Liver (tissue), 9 donors: ENCODE measurements around the gene PLA2G3. TPM values are rescaled to one million over a fixed set of nuclear protein-coding genes. Genes with fewer than 3 reads are reported as not detected.

Source experiments
- DNase-seq: peaks from one replicate; pipeline ENCODE4 v3.0.0-alpha.2; 2017; ENCODE audit warnings: low spot score
- H3K27ac ChIP-seq, 2 donors: one replicate each; pipeline ENCODE4 v1.7.0; 2013; ENCODE audit warnings: inconsistent platforms in 2 of 2, low read length in 2 of 2, control low read depth in 1 of 2, low read depth in 1 of 2, mild to moderate bottlenecking in 1 of 2
- H3K27me3 ChIP-seq, 4 donors: one replicate each; pipeline versions ENCODE4 v1.6.1 to v1.7.0; 2013; ENCODE audit warnings: low read length in 3 of 4, inconsistent platforms in 1 of 4, mild to moderate bottlenecking in 1 of 4, moderate library complexity in 1 of 4; ENCODE audit not compliant: control insufficient read depth in 4 of 4, insufficient read depth in 4 of 4
- H3K36me3 ChIP-seq, 4 donors: one replicate each; pipeline versions ENCODE4 v1.6.1 to v1.7.0; 2013; ENCODE audit warnings: low read length in 3 of 4, mild to moderate bottlenecking in 3 of 4, low read depth in 1 of 4, moderate library complexity in 1 of 4; ENCODE audit not compliant: control insufficient read depth in 4 of 4, insufficient read depth in 3 of 4
- H3K4me1 ChIP-seq, 4 donors: one replicate each; pipeline versions ENCODE4 v1.6.1 to v1.7.0; 2013; ENCODE audit warnings: low read length in 3 of 4, mild to moderate bottlenecking in 3 of 4, moderate library complexity in 1 of 4; ENCODE audit not compliant: control insufficient read depth in 4 of 4, insufficient read depth in 4 of 4
- H3K4me3 ChIP-seq, 3 donors: one replicate each; pipeline versions ENCODE4 v1.6.1 to v1.7.0; 2013; ENCODE audit warnings: low read length in 3 of 3, control low read depth in 1 of 3, low read depth in 1 of 3, mild to moderate bottlenecking in 1 of 3
- H3K9ac ChIP-seq, 2 donors: one replicate each; pipeline ENCODE4 v1.7.0; 2013; ENCODE audit warnings: low read length in 2 of 2, mild to moderate bottlenecking in 2 of 2, moderate library complexity in 2 of 2, control low read depth in 1 of 2, low read depth in 1 of 2
- H3K9me3 ChIP-seq, 4 donors: one replicate each; pipeline versions ENCODE4 v1.6.1 to v1.7.0; 2013; ENCODE audit warnings: low read length in 3 of 4; ENCODE audit not compliant: control insufficient read depth in 4 of 4
- EGR1 ChIP-seq, 2 donors: IDR thresholded peaks; 2 replicates each; pipeline ENCODE4 v1.6.1; 2016 to 2018; ENCODE audit warnings: antibody characterized with exemption in 2 of 2, low read depth in 2 of 2
- FOXA1 ChIP-seq: IDR thresholded peaks from 2 replicates; pipeline ENCODE4 v1.6.1; 2016; ENCODE audit warnings: antibody characterized with exemption
- FOXA2 ChIP-seq: IDR thresholded peaks from 2 replicates; pipeline ENCODE4 v1.6.1; 2016; ENCODE audit warnings: antibody characterized with exemption
- HNF4A ChIP-seq, 2 donors: conservative IDR thresholded peaks; 2 replicates each; pipeline ENCODE4 v1.6.1; 2016; ENCODE audit warnings: antibody characterized with exemption in 2 of 2, mild to moderate bottlenecking in 2 of 2
- HNF4G ChIP-seq: IDR thresholded peaks from 2 replicates; pipeline ENCODE4 v1.6.1; 2016; ENCODE audit warnings: antibody characterized with exemption
- JUND ChIP-seq, 2 donors: IDR thresholded peaks; 2 replicates each; pipeline ENCODE4 v1.6.1; 2016; ENCODE audit warnings: antibody characterized with exemption in 2 of 2
- NR2F2 ChIP-seq: IDR thresholded peaks from 2 replicates; pipeline ENCODE4 v1.6.1; 2016; ENCODE audit warnings: antibody characterized with exemption
- RAD21 ChIP-seq, 2 donors: IDR thresholded peaks; 2 replicates each; pipeline ENCODE4 v1.6.1; 2016; ENCODE audit warnings: antibody characterized with exemption in 2 of 2, mild to moderate bottlenecking in 2 of 2
- RXRA ChIP-seq, 2 donors: IDR thresholded peaks; 2 replicates each; pipeline ENCODE4 v1.6.1; 2017 to 2018; ENCODE audit warnings: antibody characterized with exemption in 2 of 2, mild to moderate bottlenecking in 1 of 2
- SP1 ChIP-seq: IDR thresholded peaks from 2 replicates; pipeline ENCODE4 v1.6.1; 2018; ENCODE audit warnings: antibody characterized with exemption, mild to moderate bottlenecking
- TAF1 ChIP-seq: conservative IDR thresholded peaks from 2 replicates; pipeline ENCODE4 v1.6.1; 2016; ENCODE audit warnings: antibody characterized with exemption, mild to moderate bottlenecking
- YY1 ChIP-seq: IDR thresholded peaks from 2 replicates; pipeline ENCODE4 v1.6.1; 2016; ENCODE audit warnings: antibody characterized with exemption, mild to moderate bottlenecking
- WGBS: extraction: QIAGEN DNeasy Blood & Tissue Kit; methylation state at CpG from one replicate; pipeline ENCODE4 v1.1.7; 2013; 5-methylcytosine and 5-hydroxymethylcytosine counted together
- polyA plus RNA-seq, 2 donors: library from polyadenylated mRNA; stranded (reverse) in 1 of 2; unstranded in 1 of 2; fragments of 200-250 nt in 1 of 2; fragments of >200 nt in 1 of 2; fragmentation: Nextera tagmentation in 1 of 2; extraction: Ambion mirVana in 1 of 2; gene quantifications; one replicate each; pipeline versions ENCODE4 v1.2.1 to v1.2.3, GENCODE V29; 2013 to 2015
- total RNA-seq, 2 donors: library from RNA; depleted of rRNA; stranded (reverse); fragments of >200 nt; gene quantifications; one replicate each; pipeline ENCODE4 v1.2.3, GENCODE V29; 2014
- TF ChIP-seq, protein P1 (sequence below): IDR thresholded peaks from 2 replicates; pipeline ENCODE4 v1.6.1; 2016; ENCODE audit warnings: antibody characterized with exemption, mild to moderate bottlenecking
- TF ChIP-seq, protein P2 (sequence below): IDR thresholded peaks from 2 replicates; pipeline ENCODE4 v1.6.1; 2016; ENCODE audit warnings: antibody characterized with exemption
- TF ChIP-seq, protein P3 (sequence below): IDR thresholded peaks from 2 replicates; pipeline ENCODE4 v1.6.1; 2016; ENCODE audit warnings: antibody characterized with exemption
- TF ChIP-seq, protein P4 (sequence below): fragments of 150-350 bp; IDR thresholded peaks from 2 replicates; pipeline ENCODE4 v1.5.1; 2017; ENCODE audit warnings: improper control_type of control experiment, low read depth, low read length; ENCODE audit not compliant: missing input control
- donor health status: healthy.
- donor health status: healthy.
- donor health status: healthy.
- donor health status: healthy.
- donor health status: healthy.

The PLA2G3 gene
- total and polyA plus RNA-seq, 4 donors: not detected

DNA sequence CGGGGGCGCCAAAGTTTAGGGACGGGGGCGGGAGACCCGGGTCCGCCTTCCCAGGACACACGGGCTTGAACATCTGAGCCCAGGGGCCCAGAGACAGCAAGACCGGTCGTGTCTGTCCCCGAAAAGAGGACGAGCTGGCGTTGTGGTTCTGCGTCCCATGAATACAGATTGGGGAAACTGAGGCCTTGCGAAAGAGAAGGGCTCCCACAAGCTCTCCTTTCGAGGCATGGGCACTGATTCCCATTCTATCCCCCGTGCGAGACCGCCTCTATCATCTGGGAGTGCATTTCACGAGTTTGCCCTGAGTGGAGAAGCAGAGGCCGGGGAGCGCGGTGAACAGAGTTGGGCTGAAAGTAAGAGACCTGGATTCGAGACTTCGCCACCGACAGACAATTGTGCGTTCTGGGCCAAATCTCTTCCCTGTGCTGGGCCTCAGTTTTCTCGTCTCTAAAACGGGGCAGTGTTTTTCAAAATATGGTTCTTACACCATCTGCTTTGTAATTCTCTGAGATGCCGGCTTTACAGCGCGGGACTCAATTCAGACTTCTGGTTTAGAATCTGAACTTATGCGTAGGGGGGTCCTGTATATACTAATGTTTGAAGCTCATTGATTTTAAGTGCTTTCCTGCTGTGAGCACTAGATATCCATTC is 20.1 kb upstream of the PLA2G3 start (continued):
- TF ChIP-seq, protein P1, sequence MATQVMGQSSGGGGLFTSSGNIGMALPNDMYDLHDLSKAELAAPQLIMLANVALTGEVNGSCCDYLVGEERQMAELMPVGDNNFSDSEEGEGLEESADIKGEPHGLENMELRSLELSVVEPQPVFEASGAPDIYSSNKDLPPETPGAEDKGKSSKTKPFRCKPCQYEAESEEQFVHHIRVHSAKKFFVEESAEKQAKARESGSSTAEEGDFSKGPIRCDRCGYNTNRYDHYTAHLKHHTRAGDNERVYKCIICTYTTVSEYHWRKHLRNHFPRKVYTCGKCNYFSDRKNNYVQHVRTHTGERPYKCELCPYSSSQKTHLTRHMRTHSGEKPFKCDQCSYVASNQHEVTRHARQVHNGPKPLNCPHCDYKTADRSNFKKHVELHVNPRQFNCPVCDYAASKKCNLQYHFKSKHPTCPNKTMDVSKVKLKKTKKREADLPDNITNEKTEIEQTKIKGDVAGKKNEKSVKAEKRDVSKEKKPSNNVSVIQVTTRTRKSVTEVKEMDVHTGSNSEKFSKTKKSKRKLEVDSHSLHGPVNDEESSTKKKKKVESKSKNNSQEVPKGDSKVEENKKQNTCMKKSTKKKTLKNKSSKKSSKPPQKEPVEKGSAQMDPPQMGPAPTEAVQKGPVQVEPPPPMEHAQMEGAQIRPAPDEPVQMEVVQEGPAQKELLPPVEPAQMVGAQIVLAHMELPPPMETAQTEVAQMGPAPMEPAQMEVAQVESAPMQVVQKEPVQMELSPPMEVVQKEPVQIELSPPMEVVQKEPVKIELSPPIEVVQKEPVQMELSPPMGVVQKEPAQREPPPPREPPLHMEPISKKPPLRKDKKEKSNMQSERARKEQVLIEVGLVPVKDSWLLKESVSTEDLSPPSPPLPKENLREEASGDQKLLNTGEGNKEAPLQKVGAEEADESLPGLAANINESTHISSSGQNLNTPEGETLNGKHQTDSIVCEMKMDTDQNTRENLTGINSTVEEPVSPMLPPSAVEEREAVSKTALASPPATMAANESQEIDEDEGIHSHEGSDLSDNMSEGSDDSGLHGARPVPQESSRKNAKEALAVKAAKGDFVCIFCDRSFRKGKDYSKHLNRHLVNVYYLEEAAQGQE: no peak
- no peak for TF ChIP-seq HNF4A (conservative IDR thresholded peaks at IDR 0.05)
- TF ChIP-seq, protein P2, sequence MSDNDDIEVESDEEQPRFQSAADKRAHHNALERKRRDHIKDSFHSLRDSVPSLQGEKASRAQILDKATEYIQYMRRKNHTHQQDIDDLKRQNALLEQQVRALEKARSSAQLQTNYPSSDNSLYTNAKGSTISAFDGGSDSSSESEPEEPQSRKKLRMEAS: no peak
- TF ChIP-seq YY1: no peak
- TF ChIP-seq FOXA1: no peak
- no peak for TF ChIP-seq NR2F2

DNA sequence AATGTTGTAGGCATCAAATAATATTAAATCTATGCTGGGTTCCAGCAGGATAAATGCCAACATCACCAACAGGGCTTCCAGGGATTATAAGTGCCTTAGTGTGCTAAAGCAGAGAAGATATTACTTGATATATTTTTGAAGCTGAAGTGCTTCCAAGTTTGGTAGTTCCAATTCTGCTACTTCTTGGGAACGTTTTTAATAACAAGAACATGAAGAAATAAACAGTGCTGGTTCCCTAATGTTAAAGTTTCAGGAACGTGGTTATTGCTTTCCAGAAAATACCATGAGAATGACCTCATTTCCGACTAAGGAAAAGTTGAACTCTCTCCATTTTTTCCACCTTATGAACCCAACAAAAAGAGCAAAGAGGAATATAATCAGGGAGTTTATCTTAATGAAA is 15.1 kb upstream of the PLA2G3 start:
- no peak for DNase-seq
- no peak overlapping the region for H3K9ac ChIP-seq

DNA sequence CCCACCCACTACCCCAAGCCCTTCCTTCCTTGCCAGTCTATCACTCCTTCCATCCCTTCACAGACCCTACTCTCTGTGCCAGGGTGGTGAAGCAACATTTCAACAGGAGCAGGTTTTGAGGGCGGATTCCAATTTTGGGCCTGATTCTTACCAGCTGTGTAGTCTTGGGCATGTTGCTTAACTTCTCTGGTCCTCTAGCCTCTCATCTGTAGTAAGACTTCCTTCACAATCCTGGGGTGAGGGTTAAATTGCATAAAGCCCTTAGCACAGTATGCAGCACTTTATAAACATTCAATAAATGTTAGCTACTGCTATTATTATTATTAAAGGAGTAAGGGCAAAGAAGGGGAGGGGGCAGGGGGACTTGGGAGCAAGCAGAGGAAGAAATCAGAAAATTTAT is 14.7 kb upstream of the PLA2G3 start:
- H3K9me3 ChIP-seq: no peaks in the 10 kb centered on the region
- no peak overlapping the region for H3K9ac ChIP-seq
- H3K36me3 ChIP-seq: no peaks in the 10 kb centered on the region
- 89% methylated on average over 1 of the region's 1 CpG for WGBS
- no peaks in the 10 kb centered on the region for H3K4me1 ChIP-seq
- H3K27me3 ChIP-seq: no peaks in the 10 kb centered on the region
- no peak overlapping the region for H3K4me3 ChIP-seq
- no peak overlapping the region for H3K27ac ChIP-seq
- DNase-seq: no peak
- TF ChIP-seq TAF1 (no peak), RXRA (IDR thresholded peaks at IDR 0.05) (no peak)

More for the DNA sequence above, 15.1 kb upstream of the PLA2G3 start:
- WGBS: 45% methylated on average over 3 of the region's 3 CpGs
- H3K36me3 ChIP-seq: no peaks in the 10 kb centered on the region
- no peak overlapping the region for H3K27ac ChIP-seq
- TF ChIP-seq, protein P3, sequence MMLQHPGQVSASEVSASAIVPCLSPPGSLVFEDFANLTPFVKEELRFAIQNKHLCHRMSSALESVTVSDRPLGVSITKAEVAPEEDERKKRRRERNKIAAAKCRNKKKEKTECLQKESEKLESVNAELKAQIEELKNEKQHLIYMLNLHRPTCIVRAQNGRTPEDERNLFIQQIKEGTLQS: no peak
- TF ChIP-seq RXRA (IDR thresholded peaks at IDR 0.05) (peak in 1 of 2 donors; percentile 7), YY1 (no peak), JUND (IDR thresholded peaks at IDR 0.05) (peak in 1 of 2 donors; percentile 11), EGR1 (IDR thresholded peaks at IDR 0.05; ENCODE audit: low read depth in 2 of 2) (no peak), NR2F2 (peak; percentile 65), SP1 (no peak), HNF4G (no peak), FOXA2 (no peak)
- no peaks in the 10 kb centered on the region for H3K9me3 ChIP-seq
- H3K4me1 ChIP-seq: no peaks in the 10 kb centered on the region
- no peak overlapping the region for H3K4me3 ChIP-seq
- H3K27me3 ChIP-seq: no peaks in the 10 kb centered on the region

DNA sequence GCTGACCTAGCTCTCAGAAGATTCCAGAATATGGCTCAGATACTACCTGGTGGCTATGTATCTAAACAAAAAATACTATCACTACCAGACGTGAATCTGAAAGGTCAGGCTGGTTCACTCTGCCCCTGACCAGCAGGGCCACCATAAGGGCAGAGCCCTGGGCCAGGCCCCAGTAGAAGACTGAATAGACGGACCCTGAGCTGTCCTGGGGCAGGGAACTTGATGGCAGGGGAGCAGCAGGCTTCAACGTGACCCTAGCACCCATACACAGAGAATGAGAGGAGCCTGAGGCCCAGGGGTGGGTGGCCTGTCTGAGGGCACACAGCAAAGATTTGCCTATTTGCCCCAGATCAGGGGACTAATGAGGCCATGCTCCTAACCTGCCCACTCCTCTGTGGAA is 13.0 kb upstream of the PLA2G3 start:
- no peak overlapping the region for H3K27ac ChIP-seq
- no peaks in the 10 kb centered on the region for H3K9me3 ChIP-seq
- no peak for DNase-seq
- H3K27me3 ChIP-seq: no peaks in the 10 kb centered on the region
- H3K36me3 ChIP-seq: no peaks in the 10 kb centered on the region
- no peak overlapping the region for H3K9ac ChIP-seq
- TF ChIP-seq FOXA1: no peak
- no peak for TF ChIP-seq SP1
- TF ChIP-seq RAD21 (IDR thresholded peaks at IDR 0.05): no peak
- TF ChIP-seq NR2F2: no peak
- TF ChIP-seq, protein P2: no peak
- no peak for TF ChIP-seq FOXA2
- TF ChIP-seq, protein P4, sequence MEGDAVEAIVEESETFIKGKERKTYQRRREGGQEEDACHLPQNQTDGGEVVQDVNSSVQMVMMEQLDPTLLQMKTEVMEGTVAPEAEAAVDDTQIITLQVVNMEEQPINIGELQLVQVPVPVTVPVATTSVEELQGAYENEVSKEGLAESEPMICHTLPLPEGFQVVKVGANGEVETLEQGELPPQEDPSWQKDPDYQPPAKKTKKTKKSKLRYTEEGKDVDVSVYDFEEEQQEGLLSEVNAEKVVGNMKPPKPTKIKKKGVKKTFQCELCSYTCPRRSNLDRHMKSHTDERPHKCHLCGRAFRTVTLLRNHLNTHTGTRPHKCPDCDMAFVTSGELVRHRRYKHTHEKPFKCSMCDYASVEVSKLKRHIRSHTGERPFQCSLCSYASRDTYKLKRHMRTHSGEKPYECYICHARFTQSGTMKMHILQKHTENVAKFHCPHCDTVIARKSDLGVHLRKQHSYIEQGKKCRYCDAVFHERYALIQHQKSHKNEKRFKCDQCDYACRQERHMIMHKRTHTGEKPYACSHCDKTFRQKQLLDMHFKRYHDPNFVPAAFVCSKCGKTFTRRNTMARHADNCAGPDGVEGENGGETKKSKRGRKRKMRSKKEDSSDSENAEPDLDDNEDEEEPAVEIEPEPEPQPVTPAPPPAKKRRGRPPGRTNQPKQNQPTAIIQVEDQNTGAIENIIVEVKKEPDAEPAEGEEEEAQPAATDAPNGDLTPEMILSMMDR: no peak
- no peak for TF ChIP-seq RXRA (IDR thresholded peaks at IDR 0.05)
- TF ChIP-seq, protein P3: no peak
- 71% methylated on average over 3 of the region's 3 CpGs for WGBS
- no peak overlapping the region for H3K4me3 ChIP-seq
- H3K4me1 ChIP-seq: no peaks in the 10 kb centered on the region
